Type B pancreatic cell (in vitro differentiated cells): Measurements from ENCODE around the gene TPRN. TPM values are rescaled to one million over a fixed set of nuclear protein-coding genes. Genes with fewer than 3 reads are reported as not detected.

Experiments
- DNase-seq: peaks from one replicate; pipeline ENCODE4 v3.0.0; 2021; ENCODE audit warnings: mixed read lengths; ENCODE audit not compliant: unreplicated experiment; ENCODE audit errors: extremely low spot score
- H3K27ac Mint-ChIP-seq: 2 replicates; pipeline ENCODE4 v1.8.0; 2021; ENCODE audit warnings: mild to moderate bottlenecking, mixed read lengths
- H3K27me3 Mint-ChIP-seq: 2 replicates; pipeline ENCODE4 v1.8.0; 2021; ENCODE audit warnings: mixed read lengths
- H3K36me3 Mint-ChIP-seq: 2 replicates; pipeline ENCODE4 v1.8.0; 2021; ENCODE audit warnings: mixed read lengths
- H3K4me1 Mint-ChIP-seq: one replicate; pipeline ENCODE4 v1.8.0; 2021; ENCODE audit warnings: mixed read lengths; ENCODE audit not compliant: unreplicated experiment
- H3K4me3 Mint-ChIP-seq: 2 replicates; pipeline ENCODE4 v1.8.0; 2021; ENCODE audit warnings: mild to moderate bottlenecking, mixed read lengths
- H3K9me3 Mint-ChIP-seq: 2 replicates; pipeline ENCODE4 v1.8.0; 2021; ENCODE audit warnings: mixed read lengths
- CTCF ChIP-seq: fragments of 200-600 bp; sonication (generic); conservative IDR thresholded peaks from 2 replicates; pipeline ENCODE4 v1.5.0; 2021; ENCODE audit warnings: antibody characterized with exemption, mild to moderate bottlenecking
- total RNA-seq: library from RNA; stranded (reverse); gene quantifications from 2 replicates; pipeline ENCODE4 v1.2.1, GENCODE V29; 2021; ENCODE audit warnings: low replicate concordance

Gene TPRN
- total RNA-seq, 1 donor from 2014 or later: 24.1 TPM

GRCh38 chr9:137198051-137198901 lies 2.3 kb downstream of the TPRN start:
- no peaks in the 10 kb centered on the region for H3K9me3 Mint-ChIP-seq
- H3K27me3 Mint-ChIP-seq: no peaks in the 10 kb centered on the region
- no peaks in the 10 kb centered on the region for H3K36me3 Mint-ChIP-seq

GRCh38 chr9:137195525-137196220 lies 4.9 kb downstream of the TPRN start:
- DNase-seq: no peak
- H3K27ac Mint-ChIP-seq: peak overlapping the region; percentile 87
- H3K36me3 Mint-ChIP-seq: no peaks in the 10 kb centered on the region
- H3K27me3 Mint-ChIP-seq: no peaks in the 10 kb centered on the region
- peak overlapping the region; percentile 69 for H3K4me3 Mint-ChIP-seq
- peaks cover 7% of the 10 kb centered on the region for H3K4me1 Mint-ChIP-seq
- H3K9me3 Mint-ChIP-seq: no peaks in the 10 kb centered on the region
- no peak for TF ChIP-seq CTCF

More at GRCh38 chr9:137198051-137198901, 2.3 kb downstream of the TPRN start:
- peak overlapping the region; percentile 74 for H3K4me3 Mint-ChIP-seq
- peaks cover 17% of the 10 kb centered on the region for H3K4me1 Mint-ChIP-seq
- no peak for DNase-seq
- no peak for TF ChIP-seq CTCF
- H3K27ac Mint-ChIP-seq: peak overlapping the region; percentile 46

GRCh38 chr9:137194909-137195308 lies 5.6 kb downstream of the TPRN start:
- Mint-ChIP-seq H3K4me1 (peaks cover 7% of the 10 kb centered on the region), H3K27me3 (no peaks in the 10 kb centered on the region), H3K36me3 (no peaks in the 10 kb centered on the region), H3K9me3 (no peaks in the 10 kb centered on the region), H3K27ac (peak overlapping the region; percentile 87), H3K4me3 (peak overlapping the region; percentile 69)
- no peak for DNase-seq
- TF ChIP-seq CTCF: no peak

GRCh38 chr9:137194388-137194787 lies 6.2 kb downstream of the TPRN start:
- Mint-ChIP-seq H3K27ac (no peak overlapping the region), H3K4me1 (peaks cover 7% of the 10 kb centered on the region), H3K9me3 (no peaks in the 10 kb centered on the region), H3K27me3 (no peaks in the 10 kb centered on the region), H3K4me3 (no peak overlapping the region), H3K36me3 (no peaks in the 10 kb centered on the region)
- TF ChIP-seq CTCF: no peak
- DNase-seq: no peak

- no peak for TF ChIP-seq CTCF
- no peaks in the 10 kb centered on the region for H3K9me3 Mint-ChIP-seq
- DNase-seq: no peak
- peaks cover 7% of the 10 kb centered on the region for H3K4me1 Mint-ChIP-seq
- no peak overlapping the region for H3K27ac Mint-ChIP-seq
- H3K4me3 Mint-ChIP-seq: no peak overlapping the region
- no peaks in the 10 kb centered on the region for H3K36me3 Mint-ChIP-seq
- H3K27me3 Mint-ChIP-seq: no peaks in the 10 kb centered on the region
Measured at GRCh38 chr9:137193771-137194170, 6.8 kb downstream of the TPRN start.
